Measurements from ENCODE around the gene MCAT. TPM values are rescaled to one million over a fixed set of nuclear protein-coding genes. Genes with fewer than 3 reads are reported as not detected.
"Not testable (repeated sequence)": the region's sequence is repeated elsewhere in the genome, so short reads cannot be mapped to it uniquely, and the experiment has no call there.

The MCAT gene
- total RNA-seq, 2 experiments from 2014 or later, result 9.5 to 10.4 TPM

DNA sequence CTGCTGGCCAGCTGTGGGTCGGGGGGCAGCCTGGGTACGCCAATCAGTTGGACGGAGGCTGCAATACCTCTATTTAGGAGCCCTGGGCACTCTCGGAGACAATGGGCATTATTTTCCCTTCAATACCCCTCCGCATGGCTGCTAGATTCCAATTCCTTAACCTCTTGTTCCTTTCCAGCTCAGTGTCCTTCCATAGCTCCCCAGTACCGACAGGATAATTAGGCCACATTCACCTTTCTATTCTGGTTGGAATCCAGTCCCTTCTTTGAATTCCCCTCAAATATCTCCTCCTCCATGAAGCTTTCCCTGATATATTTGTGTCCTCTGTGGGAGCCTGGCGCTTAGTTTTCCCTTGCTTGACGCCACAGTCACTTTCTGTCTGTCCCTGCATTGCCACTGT is 36.9 kb downstream of the MCAT start:
- no peak for DNase-seq
- Mint-ChIP-seq H3K9me3 (no peaks in the 10 kb centered on the region), H3K4me1 (peaks cover 14% of the 10 kb centered on the region), H3K36me3 (ENCODE audit: low read depth) (no peaks in the 10 kb centered on the region), H3K27ac (no peak overlapping the region), H3K4me3 (no peak overlapping the region), H3K27me3 (peaks cover 13% of the 10 kb centered on the region)
- ChIA-PET CTCF (interaction anchor here (1.5 kb wide), 1 partner anchor 30 kb away, joined by 3 read pairs; no protein-coding TSS in a partner anchor), POLR2A (no interaction called here)

DNA sequence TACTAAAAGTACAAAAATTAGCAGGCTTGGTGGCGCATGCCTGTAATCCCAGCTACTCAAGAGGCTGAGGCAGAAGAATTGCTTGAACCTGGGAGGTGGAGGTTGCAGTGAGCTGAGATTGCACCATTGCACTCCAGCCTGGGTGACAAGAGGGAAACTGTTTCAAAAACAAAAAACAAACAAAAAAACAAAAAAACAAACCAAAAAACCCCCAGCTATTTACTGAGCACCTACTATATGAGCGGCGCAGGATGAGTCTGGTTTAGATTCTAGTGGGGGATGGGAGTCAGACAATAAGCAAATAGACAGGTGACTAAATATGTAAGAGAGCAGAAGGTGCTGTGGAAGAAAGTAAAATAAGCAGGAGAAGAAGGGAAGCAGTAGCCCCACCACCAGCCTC is 38.2 kb downstream of the MCAT start:
- H3K4me3 Mint-ChIP-seq; H3K27me3 Mint-ChIP-seq; DNase-seq; H3K36me3 Mint-ChIP-seq (ENCODE audit: low read depth); H3K9me3 Mint-ChIP-seq; POLR2A ChIA-PET: not testable (repeated sequence)
- Mint-ChIP-seq H3K4me1 (peaks cover 14% of the 10 kb centered on the region), H3K27ac (peak overlapping the region; percentile 46)
- CTCF ChIA-PET, result interaction anchor here (0.6 to 0.8 kb wide), 2 partner anchors 39 to 238 kb away, joined by 3 to 4 read pairs; no protein-coding TSS in a partner anchor

- CTCF ChIA-PET, result interaction anchor here (0.6 to 0.8 kb wide), 3 partner anchors 26 to 237 kb away, joined by 3 to 4 read pairs (median 3); no protein-coding TSS in a partner anchor
- H3K9me3 Mint-ChIP-seq; H3K27me3 Mint-ChIP-seq; H3K4me3 Mint-ChIP-seq; POLR2A ChIA-PET; H3K36me3 Mint-ChIP-seq (ENCODE audit: low read depth): not testable (repeated sequence)
- peak; percentile 34 for DNase-seq
- Mint-ChIP-seq H3K4me1 (peaks cover 14% of the 10 kb centered on the region), H3K27ac (peak overlapping the region; percentile 19)
These were observed 39.1 kb downstream of the MCAT start for GRCh38 chr22:43104056-43104625.

GRCh38 chr22:43101306-43101705 is 41.9 kb downstream of the MCAT start:
- H3K4me1 Mint-ChIP-seq, result peaks cover 14% of the 10 kb centered on the region
- no peak overlapping the region for H3K27ac Mint-ChIP-seq
- H3K27me3 Mint-ChIP-seq, result no peaks in the 10 kb centered on the region
- CTCF ChIA-PET, result interaction anchor here (1.3 kb wide), 1 partner anchor 9 kb away, joined by 3 read pairs; the partner anchor contains the start of gene BIK
- H3K9me3 Mint-ChIP-seq, result peaks cover 8% of the 10 kb centered on the region
- no peaks in the 10 kb centered on the region for H3K36me3 Mint-ChIP-seq (ENCODE audit: low read depth)
- POLR2A ChIA-PET, result interaction anchor here (0.6 kb wide), 1 partner anchor 734 kb away, joined by 3 read pairs; no protein-coding TSS in a partner anchor
- no peak overlapping the region for H3K4me3 Mint-ChIP-seq
- DNase-seq, result no peak

GRCh38 chr22:43100225-43100624 is 43.0 kb downstream of the MCAT start:
- peaks cover 14% of the 10 kb centered on the region for H3K4me1 Mint-ChIP-seq
- no peak overlapping the region for H3K27ac Mint-ChIP-seq
- H3K4me3 Mint-ChIP-seq, result no peak overlapping the region
- CTCF ChIA-PET, result no interaction called here
- no peak for DNase-seq
- H3K9me3 Mint-ChIP-seq, result peaks cover 12% of the 10 kb centered on the region
- no peaks in the 10 kb centered on the region for H3K27me3 Mint-ChIP-seq
- POLR2A ChIA-PET, result no interaction called here
- H3K36me3 Mint-ChIP-seq (ENCODE audit: low read depth), result peaks cover 4% of the 10 kb centered on the region

GRCh38 chr22:43099095-43099494 is 44.1 kb downstream of the MCAT start:
- H3K27me3 Mint-ChIP-seq, result no peaks in the 10 kb centered on the region
- H3K4me3 Mint-ChIP-seq, result no peak overlapping the region
- H3K4me1 Mint-ChIP-seq, result peaks cover 11% of the 10 kb centered on the region
- POLR2A ChIA-PET, result interaction anchor here (0.6 kb wide), 1 partner anchor 486 kb away, joined by 3 read pairs; no protein-coding TSS in a partner anchor
- H3K27ac Mint-ChIP-seq, result no peak overlapping the region
- H3K36me3 Mint-ChIP-seq (ENCODE audit: low read depth), result peaks cover 4% of the 10 kb centered on the region
- no peak for DNase-seq
- H3K9me3 Mint-ChIP-seq, result peaks cover 12% of the 10 kb centered on the region
- CTCF ChIA-PET, result no interaction called here

GRCh38 chr22:43098356-43098755 is 44.8 kb downstream of the MCAT start:
- peaks cover 3% of the 10 kb centered on the region for H3K4me1 Mint-ChIP-seq
- H3K9me3 Mint-ChIP-seq, result peaks cover 12% of the 10 kb centered on the region
- CTCF ChIA-PET, result interaction anchor here (0.7 kb wide), 1 partner anchor 13 kb away, joined by 3 read pairs; no protein-coding TSS in a partner anchor
- POLR2A ChIA-PET, result no interaction called here
- no peak overlapping the region for H3K4me3 Mint-ChIP-seq
- peaks cover 4% of the 10 kb centered on the region for H3K36me3 Mint-ChIP-seq (ENCODE audit: low read depth)
- DNase-seq, result no peak
- no peak overlapping the region for H3K27ac Mint-ChIP-seq
- H3K27me3 Mint-ChIP-seq, result no peaks in the 10 kb centered on the region

DNA sequence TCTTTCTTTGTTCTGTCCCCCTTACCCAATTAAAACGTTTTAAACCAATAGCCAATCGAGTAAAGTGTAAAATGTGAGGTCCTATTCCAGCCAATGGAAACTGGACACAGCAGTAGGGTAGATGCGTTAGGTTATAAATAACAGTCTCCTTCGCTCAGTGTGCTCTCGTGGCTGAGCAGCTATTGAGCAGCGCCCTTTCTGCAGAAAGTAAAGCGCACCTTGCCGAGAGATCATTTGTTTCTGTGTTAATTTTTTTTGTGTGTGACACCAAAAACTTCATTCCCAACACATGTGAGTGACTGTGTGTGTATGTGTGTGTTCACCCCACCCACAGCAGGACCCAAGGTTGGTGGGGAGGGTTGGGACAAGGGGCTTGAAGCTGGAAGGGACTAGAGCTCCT is 46.8 kb downstream of the MCAT start:
- Mint-ChIP-seq H3K27ac (no peak overlapping the region), H3K9me3 (peaks cover 12% of the 10 kb centered on the region), H3K4me1 (peaks cover 7% of the 10 kb centered on the region), H3K4me3 (no peak overlapping the region), H3K27me3 (no peaks in the 10 kb centered on the region), H3K36me3 (ENCODE audit: low read depth) (peaks cover 4% of the 10 kb centered on the region)
- no peak for DNase-seq
- ChIA-PET POLR2A (no interaction called here), CTCF (interaction anchor here (1.4 kb wide), 1 partner anchor 13 kb away, joined by 3 read pairs; no protein-coding TSS in a partner anchor)

DNA sequence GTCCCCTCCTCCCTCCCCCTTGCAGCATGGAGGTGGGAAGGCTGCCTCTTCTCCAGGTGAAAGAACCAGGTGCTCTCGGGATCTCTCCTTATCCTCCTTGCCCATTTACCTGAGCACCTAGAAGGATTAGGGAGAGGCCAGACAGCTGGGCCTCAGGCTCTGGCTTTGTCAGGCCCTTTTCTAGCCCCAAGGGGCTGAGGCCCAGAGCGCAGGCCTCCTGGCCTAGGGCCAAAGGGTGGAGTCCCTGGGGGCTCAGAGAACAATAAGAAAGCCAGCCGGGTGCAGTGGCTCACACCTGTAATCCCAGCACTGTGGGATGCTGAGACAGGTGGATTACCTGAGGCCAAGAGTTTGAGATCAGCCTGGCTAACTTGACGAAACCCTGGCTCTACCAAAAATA is 48.6 kb downstream of the MCAT start:
- peaks cover 4% of the 10 kb centered on the region for H3K36me3 Mint-ChIP-seq (ENCODE audit: low read depth)
- CTCF ChIA-PET, result no interaction called here
- H3K4me1 Mint-ChIP-seq, result peaks cover 9% of the 10 kb centered on the region
- DNase-seq, result no peak
- H3K27me3 Mint-ChIP-seq, result no peaks in the 10 kb centered on the region
- H3K27ac Mint-ChIP-seq, result no peak overlapping the region
- H3K4me3 Mint-ChIP-seq, result no peak overlapping the region
- H3K9me3 Mint-ChIP-seq, result peaks cover 12% of the 10 kb centered on the region
- POLR2A ChIA-PET, result no interaction called here

DNA sequence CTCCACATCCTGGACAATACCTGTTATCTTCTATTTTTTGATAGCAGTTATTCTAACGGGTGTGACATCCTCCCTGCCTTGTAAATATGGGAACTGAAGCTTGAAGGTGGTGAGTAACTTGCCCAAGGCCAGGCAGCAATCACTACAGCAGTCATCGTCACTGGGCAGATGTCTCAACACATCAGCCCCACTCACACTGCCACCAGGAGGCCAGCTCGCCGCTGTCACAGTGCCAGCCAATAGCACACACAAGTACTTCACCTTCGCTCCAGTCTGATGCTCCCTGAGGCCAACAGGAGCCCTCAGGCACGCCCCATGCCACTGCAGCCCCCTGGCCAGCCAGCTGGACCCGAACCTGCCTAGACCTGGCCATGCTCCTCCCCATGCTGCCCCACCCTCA is 49.1 kb downstream of the MCAT start:
- Mint-ChIP-seq H3K4me1 (peaks cover 11% of the 10 kb centered on the region), H3K27me3 (no peaks in the 10 kb centered on the region), H3K9me3 (peaks cover 12% of the 10 kb centered on the region), H3K36me3 (ENCODE audit: low read depth) (peaks cover 4% of the 10 kb centered on the region), H3K27ac (no peak overlapping the region), H3K4me3 (no peak overlapping the region)
- ChIA-PET POLR2A (no interaction called here), CTCF (no interaction called here)
- DNase-seq, result no peak

DNA sequence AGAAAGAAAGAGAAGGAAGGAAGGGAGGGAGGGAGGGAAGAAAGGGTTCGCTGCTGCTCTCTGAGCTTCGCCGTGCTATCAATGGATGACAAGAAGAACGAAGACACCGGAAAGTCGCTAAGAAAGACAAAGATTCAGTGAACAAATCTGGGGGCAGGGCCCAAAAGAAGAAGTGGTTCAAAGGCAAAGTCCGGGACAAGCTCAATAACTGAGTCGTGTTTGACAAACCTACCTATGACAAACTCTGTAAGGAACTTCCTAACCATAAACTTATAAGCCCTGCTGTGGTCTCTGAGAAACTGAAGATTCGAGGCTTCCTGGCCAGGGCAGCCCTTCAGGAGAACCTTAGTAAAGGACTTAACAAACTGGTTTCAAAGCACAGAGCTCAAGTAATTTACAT is 51.1 kb downstream of the MCAT start:
- no peak overlapping the region for H3K4me3 Mint-ChIP-seq
- H3K36me3 Mint-ChIP-seq (ENCODE audit: low read depth), result peaks cover 4% of the 10 kb centered on the region
- H3K9me3 Mint-ChIP-seq, result peaks cover 11% of the 10 kb centered on the region
- H3K27ac Mint-ChIP-seq, result no peak overlapping the region
- DNase-seq, result no peak
- CTCF ChIA-PET, result no interaction called here
- POLR2A ChIA-PET, result no interaction called here
- peaks cover 17% of the 10 kb centered on the region for H3K4me1 Mint-ChIP-seq
- H3K27me3 Mint-ChIP-seq, result no peaks in the 10 kb centered on the region

GRCh38 chr22:43090130-43090789 is 52.9 kb downstream of the MCAT start:
- Mint-ChIP-seq H3K27ac (peak overlapping the region; percentile 82), H3K27me3 (no peaks in the 10 kb centered on the region), H3K4me3 (peak overlapping the region; percentile 58), H3K4me1 (peaks cover 27% of the 10 kb centered on the region), H3K9me3 (no peaks in the 10 kb centered on the region), H3K36me3 (ENCODE audit: low read depth) (peaks cover 5% of the 10 kb centered on the region)
- CTCF ChIA-PET, result interaction anchor here (0.7 to 1.0 kb wide), 3 partner anchors 20 to 223 kb away, joined by 3 read pairs; partner anchors contain the start of gene BIK
- POLR2A ChIA-PET, result no interaction called here
- DNase-seq, result peak; percentile 70

GRCh38 chr22:43088984-43089717 is 54.0 kb downstream of the MCAT start, which contains the start of gene TTLL1:
Gene TTLL1 (minus strand): TSS chr22:43089391. CDS start chr22:43075586, 13,805 bp downstream.
- peaks cover 7% of the 10 kb centered on the region for H3K36me3 Mint-ChIP-seq (ENCODE audit: low read depth)
- H3K9me3 Mint-ChIP-seq, result no peaks in the 10 kb centered on the region
- CTCF ChIA-PET, result no interaction called here
- peaks cover 27% of the 10 kb centered on the region for H3K4me1 Mint-ChIP-seq
- POLR2A ChIA-PET, result interaction anchor here (0.5 kb wide), 1 partner anchor 72 kb away, joined by 3 read pairs; no protein-coding TSS in a partner anchor
- peak within 1 kb of the TSS; percentile 84 for H3K4me3 Mint-ChIP-seq
- no peaks in the 10 kb centered on the region for H3K27me3 Mint-ChIP-seq
- peak within 1 kb of the TSS; percentile 91 for H3K27ac Mint-ChIP-seq
- DNase-seq, result peak; percentile 92
